ENCODE measurements around the gene ZXDC.
A peak's percentile ranks its signal among the peaks of the same experiment; 100 is the strongest.

Gene ZXDC

DNA sequence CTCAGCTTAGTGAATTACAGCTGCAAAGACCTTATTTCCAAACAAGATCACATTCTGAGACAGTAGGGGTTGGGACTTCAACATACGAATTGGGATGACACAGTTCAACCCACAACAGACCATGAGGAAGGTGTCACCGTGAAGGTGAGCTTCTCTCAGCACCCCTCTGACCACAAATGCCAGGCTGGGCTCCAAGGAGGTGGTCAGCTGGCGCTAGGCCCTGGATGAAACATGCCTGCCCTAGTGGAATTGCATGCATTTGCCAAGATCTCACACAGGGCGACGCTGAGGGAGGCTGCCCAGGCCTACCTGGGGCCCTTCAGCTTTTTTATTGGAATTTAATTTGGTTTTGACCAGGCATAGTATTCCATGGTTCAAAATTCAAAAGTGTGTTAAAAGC lies 79.2 kb downstream of the ZXDC start:
- no peak for DNase-seq (ENCODE audit: low read depth in 2 of 2)

- DNase-seq (ENCODE audit: low read depth in 2 of 2): no peak
Observed at GRCh38 chr3:126395846-126396513, 79.7 kb downstream of the ZXDC start.

DNA sequence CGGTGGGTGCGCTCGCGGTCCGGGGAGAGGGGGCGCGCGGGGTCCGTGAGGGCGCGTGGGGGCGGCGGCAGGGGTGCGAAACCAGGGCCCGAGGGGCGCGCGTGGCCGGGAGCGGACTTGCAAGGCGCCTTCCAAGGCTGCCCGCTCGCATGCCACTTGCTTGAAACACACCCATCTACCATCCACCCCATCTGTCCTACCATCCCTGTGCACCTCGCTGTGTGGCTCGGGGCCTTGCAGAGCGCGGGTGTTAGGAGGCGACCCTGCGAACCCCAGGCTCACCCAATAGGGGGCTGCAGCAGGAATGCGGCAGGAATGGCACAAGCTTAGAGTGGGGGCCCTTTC lies 80.7 kb downstream of the ZXDC start:
- DNase-seq (ENCODE audit: low read depth in 2 of 2): no peak

DNA sequence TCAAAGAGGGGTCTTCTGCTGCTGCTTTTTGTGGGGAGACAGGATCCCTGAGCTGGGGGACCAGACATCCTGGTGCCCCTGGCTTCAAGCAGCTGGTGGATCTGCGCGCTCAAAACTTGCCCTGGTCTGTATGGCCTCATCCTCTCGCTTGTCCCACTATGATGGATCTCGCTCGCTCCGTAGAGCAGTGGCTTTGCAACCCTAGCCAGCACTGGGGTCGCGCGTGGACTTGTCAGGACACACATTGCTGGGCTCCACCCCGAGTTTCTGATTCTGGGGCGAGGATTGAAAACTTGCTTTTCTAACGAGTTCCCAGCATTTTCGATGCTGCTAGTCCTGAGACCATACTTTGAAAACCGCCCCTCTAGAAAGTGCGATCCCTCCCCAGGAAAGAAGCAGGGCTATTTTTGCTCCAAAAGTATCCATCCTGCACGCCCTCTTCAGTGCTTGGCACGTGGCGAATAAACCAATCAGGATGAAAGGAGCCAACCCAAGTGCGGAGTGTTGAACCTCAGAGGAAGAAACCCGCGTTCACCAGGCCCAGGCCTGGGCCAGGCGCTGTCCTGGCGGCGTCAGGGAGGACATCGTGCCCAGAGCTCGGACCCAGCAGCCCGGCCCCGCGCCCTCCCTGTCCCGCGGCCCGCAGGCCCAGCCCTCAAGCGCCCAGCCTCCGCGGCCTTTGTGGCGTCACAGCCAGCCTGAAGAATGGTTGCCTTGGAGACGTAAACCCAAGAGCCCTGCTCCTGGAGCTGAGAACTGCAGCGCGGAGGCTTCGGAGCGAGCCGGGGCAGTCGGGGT lies 81.3 kb downstream of the ZXDC start, which contains the start of gene CFAP100:
TSS of gene CFAP100 (plus strand) at position 731 of the 798 bp plus-strand sequence. CDS start 1,092 bp downstream, outside the sequence.
- DNase-seq (ENCODE audit: low read depth in 2 of 2): no peak

DNA sequence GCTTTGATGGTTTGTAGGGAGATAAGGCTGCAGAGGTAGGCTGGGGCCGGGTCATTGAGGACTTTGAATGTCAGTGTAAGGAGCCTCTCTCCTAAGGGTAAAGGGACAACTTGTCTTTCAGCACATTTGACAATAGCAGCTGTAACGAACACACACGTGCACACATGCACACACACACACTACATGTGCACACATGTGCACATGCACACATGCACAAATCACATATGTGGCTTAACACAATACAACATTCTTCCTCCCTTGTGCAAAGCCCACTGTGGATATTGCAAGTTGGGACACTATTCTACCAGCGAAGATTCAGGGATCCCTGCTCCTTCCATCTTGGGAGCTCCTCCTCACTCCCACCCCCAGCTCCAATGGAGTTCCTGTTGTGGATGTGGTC lies 82.1 kb downstream of the ZXDC start:
- no peak for DNase-seq (ENCODE audit: low read depth in 2 of 2)

DNA sequence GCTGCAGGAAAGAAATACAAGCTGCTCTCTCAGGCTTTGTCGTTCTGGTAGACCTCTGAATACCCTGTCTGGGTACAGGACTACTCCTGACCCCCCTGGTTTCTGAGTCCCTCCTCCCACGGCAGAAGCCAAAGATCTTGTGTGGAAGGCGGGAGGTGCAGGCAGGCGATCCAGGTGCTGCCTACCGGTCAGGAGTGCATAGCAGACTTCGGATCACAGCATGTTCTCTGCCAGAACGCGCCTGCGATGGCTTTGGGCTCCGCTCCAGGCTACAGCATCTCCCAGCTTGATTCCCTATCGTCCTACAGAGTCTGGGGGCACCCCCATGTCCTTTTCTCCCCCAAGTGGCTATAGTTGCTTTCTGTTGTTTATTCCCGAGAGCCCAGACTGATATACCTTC lies 83.4 kb downstream of the ZXDC start:
- DNase-seq (ENCODE audit: low read depth in 2 of 2): no peak

DNA sequence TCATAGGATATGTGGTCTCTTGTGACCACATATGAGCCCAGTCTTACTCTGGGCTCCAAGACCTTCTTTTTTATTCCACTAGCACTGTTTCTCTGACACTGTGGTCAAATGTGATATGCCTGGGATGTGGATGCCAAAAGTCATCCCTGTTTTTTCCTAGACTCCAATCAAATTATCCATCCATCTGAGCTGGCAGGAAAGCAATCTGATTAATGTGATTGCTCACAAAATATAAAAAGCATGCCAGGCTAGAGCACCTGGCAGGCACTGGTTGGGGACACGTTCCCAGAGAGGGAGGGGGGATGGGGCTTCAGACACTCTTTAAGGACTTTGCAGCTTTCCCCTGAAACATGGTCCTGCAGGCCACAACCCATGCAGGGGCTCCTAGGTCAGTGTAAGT lies 84.1 kb downstream of the ZXDC start:
- no peak for DNase-seq (ENCODE audit: low read depth in 2 of 2)

DNA sequence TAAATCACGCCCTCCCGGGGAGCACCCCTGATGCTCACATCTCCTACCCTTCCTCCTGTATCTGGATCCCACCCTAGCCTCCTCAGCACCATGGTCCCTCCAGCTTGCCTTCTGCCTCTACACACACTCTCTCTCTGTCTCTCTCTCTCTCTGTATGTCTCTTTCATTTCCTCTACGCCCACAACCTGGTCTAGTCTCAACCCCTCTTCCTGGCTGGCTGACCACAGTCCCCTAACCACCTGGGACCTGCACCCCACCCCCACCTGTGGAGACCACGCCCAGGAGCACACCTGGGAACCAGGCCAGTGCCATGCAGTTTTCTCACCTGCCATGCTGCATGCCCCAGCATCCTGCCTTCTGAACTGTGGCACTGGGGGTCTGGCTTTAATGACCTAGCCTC lies 84.9 kb downstream of the ZXDC start:
- no peak for DNase-seq (ENCODE audit: low read depth in 2 of 2)

DNA sequence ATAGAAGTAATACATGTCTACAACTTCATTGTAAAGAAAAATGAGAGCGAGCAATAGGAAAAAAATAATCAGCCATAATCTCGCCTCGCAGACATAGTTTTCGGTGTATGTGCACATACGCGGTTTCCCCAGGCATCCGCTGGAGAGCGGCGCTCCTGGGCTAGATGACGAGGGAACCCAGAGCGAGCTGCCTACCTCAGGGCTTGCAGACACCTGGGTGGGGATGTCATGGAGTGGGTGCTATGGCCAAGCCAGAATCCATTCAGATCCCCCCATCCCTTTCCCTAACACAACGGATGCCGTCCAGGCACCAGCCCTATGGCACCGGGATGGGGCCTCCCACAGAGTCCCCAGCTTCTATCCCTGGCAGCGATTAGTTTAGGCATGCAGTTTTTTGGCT lies 85.5 kb downstream of the ZXDC start:
- no peak for DNase-seq (ENCODE audit: low read depth in 2 of 2)

DNA sequence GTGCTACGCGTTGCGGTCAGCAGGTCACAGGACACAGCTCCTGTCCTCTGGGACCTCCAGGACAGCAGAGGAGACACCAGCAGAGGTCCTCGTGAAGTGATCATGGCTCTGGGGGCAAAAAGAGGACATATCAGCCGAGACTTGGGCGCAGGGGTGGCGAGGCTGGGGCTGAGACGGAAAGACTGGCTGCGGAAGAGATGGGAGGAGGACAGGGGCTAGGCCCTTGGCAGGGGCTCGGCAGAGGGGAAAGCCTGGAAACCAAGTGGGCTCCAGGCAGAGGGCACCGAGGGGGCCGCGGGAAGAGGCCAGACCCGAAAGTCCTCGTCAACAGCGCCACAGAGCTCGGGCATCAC lies 85.9 kb downstream of the ZXDC start:
- no peak for DNase-seq (ENCODE audit: low read depth in 2 of 2)

DNA sequence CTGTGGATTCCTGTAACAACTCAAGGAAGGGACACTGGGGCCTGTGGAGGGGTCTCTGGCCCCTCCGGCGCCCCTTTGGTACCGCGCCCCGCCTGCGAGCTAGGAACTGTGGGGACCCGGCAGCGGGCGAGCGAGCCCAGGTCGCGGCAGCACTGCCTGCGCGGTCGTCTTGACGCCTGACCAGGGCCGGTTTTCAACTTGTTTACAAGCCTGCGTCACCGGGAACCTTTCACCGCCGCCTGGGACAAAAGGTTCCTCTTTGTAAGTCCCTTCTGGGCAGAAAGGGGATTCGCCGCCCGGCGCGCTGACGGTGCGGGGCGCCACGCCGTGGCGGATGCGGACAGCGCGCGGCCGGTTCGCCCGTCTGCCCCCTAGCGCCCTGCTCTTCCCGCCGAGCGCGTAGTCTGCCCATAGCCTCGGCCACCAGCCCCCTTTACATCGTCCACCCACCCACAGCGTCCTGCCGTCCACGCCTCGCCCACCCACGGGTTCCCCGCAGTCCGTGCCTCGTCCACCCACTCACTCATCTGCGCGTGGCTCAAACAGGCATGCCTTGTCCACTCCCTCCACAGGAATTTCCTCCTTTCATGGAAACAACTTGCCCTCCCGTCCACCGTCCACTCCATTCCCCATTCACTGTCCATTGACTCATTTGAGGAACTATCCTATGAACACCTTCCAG lies 86.4 kb downstream of the ZXDC start:
- DNase-seq (ENCODE audit: low read depth in 2 of 2): peak; percentile 38 to 39

All from fibroblast of skin of left quadriceps (primary cell).